H1 (cell line): ENCODE measurements around the gene FGF4. TPM values are rescaled to one million over a fixed set of nuclear protein-coding genes. Genes with fewer than 3 reads are reported as not detected.

Experiments used
- CHD7 ChIP-seq: fragments of 300-600 bp; sonication (generic); IDR thresholded peaks from 2 replicates; pipeline ENCODE4 v1.7.1; 2012; ENCODE audit warnings: low read length, moderate library complexity, mild to moderate bottlenecking, inconsistent platforms; ENCODE audit not compliant: insufficient replicate concordance
- polyA plus RNA-seq, 7 experiments: library from polyadenylated mRNA; depleted of rRNA in 3 of 7; stranded (reverse) in 5 of 7; unstranded in 2 of 7; fragments of >200 nt in 5 of 7; fragments of 200-250 nt in 2 of 7; gene quantifications; 1 replicate in 5 of 7; 2 replicates in 1 of 7; 4 replicates in 1 of 7; pipeline versions ENCODE4 v1.2.1 to v1.2.3, GENCODE V29; 2011 to 2013; ENCODE audit warnings: missing spikeins in 2 of 7, mixed read lengths in 2 of 7
- total RNA-seq: library from RNA; stranded (reverse); fragmentation: NEBNext Ultra II Directional; extraction: Animal tissue kit (Norgen Biotek cat#: 25700); gene quantifications from 2 replicates; pipeline ENCODE4 v1.2.1, GENCODE V29; 2021

Gene FGF4
- total and polyA plus RNA-seq, 2 of the 8 experiments (the other 6 are each of a cell fraction or from before 2014, with no cell fraction given): 0.57 to 2.0 TPM

- TF ChIP-seq CHD7: no peak
Observed at GRCh38 chr11:69804769-69805508, 29.8 kb upstream of the FGF4 start (continued).
